ENCODE measurements around the gene AP3S1.
A peak's percentile ranks its signal among the peaks of the same experiment; 100 is the strongest.

The AP3S1 gene

GRCh38 chr5:115847290-115847689 is 5.6 kb downstream of the AP3S1 start:
- H3K9me3 ChIP-seq (ENCODE audit: control insufficient read depth, low read length), result no peaks in the 10 kb centered on the region
- H2AK5ac ChIP-seq (ENCODE audit: low read length, severe bottlenecking), result no peak overlapping the region
- no peak overlapping the region for H2BK12ac ChIP-seq (ENCODE audit: low read length in 2 of 2)
- no peak overlapping the region for H3K14ac ChIP-seq (ENCODE audit: low read length in 2 of 2)
- no peak overlapping the region for H3K4me2 ChIP-seq (ENCODE audit: low read length, poor library complexity, severe bottlenecking)
- peaks cover 3% of the 10 kb centered on the region for H3K79me1 ChIP-seq (replicated peaks; ENCODE audit: low read length, poor library complexity, severe bottlenecking)
- H2BK15ac ChIP-seq (ENCODE audit: low read depth, poor library complexity, severe bottlenecking), result no peak overlapping the region
- H3K27ac ChIP-seq (ENCODE audit: low read length, poor library complexity, severe bottlenecking), result no peak overlapping the region
- no peak overlapping the region for H3K23ac ChIP-seq (ENCODE audit: low read length in 2 of 2)
- H2AFZ ChIP-seq (ENCODE audit: low read depth, low read length), result no peak overlapping the region
- H3K9ac ChIP-seq (ENCODE audit: low read length), result no peak overlapping the region
- DNase-seq, result no peak
- no peaks in the 10 kb centered on the region for H3K27me3 ChIP-seq (ENCODE audit: control insufficient read depth in 1 of 2, insufficient read depth in 1 of 2, low read length in 2 of 2)
- no peak overlapping the region for H2BK120ac ChIP-seq (ENCODE audit: low read depth, low read length)
- no peak overlapping the region for H2BK5ac ChIP-seq (ENCODE audit: low read depth, low read length, poor library complexity, severe bottlenecking)
- peaks cover 2% of the 10 kb centered on the region for H3K4me1 ChIP-seq (ENCODE audit: control insufficient read depth, insufficient read depth, low read depth, low read length)
- no peak overlapping the region for H3K4ac ChIP-seq (ENCODE audit: low read depth in 1 of 2, low read length in 2 of 2)
- no peak overlapping the region for H4K91ac ChIP-seq (ENCODE audit: low read length)
- 97% methylated on average over 3 of the region's 7 CpGs for WGBS
- no peak overlapping the region for H4K8ac ChIP-seq (ENCODE audit: low read length)
- H3K36me3 ChIP-seq (ENCODE audit: control insufficient read depth in 1 of 2, insufficient read depth in 2 of 2, low read depth in 1 of 2, low read length in 2 of 2), result no peaks in the 10 kb centered on the region
- no peak overlapping the region for H3K4me3 ChIP-seq (ENCODE audit: insufficient read depth in 1 of 2, low read depth in 1 of 2, low read length in 2 of 2)
- no peak overlapping the region for H3K18ac ChIP-seq (ENCODE audit: low read depth in 1 of 2, low read length in 2 of 2)

DNA sequence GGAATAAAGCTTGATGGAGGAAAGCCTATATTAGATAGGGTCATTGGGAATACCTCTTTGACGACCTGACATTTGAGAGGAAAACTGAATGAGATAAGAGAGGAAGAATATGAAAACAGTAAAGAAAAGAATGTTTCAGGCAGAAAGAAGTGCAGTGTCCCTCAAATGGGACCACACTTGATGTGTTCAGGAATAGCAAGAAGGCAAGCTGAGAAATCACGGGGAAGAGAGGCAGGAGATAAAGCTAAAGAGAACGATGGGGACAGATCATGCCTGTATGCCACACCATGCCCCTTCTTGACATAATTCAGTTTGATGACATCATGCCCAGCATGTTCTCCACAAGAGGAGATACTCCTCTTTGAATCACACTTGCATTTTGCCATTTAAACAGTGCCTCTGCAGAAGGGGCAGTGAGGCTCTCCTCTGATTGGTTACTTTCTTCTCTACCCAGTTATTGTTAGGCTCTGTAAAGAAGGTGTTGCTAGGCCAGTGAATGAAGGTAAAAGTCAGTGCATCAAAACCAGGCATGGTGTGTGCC is 7.6 kb downstream of the AP3S1 start:
- Histone ChIP-seq H3K36me3 (ENCODE audit: control insufficient read depth in 1 of 2, insufficient read depth in 2 of 2, low read depth in 1 of 2, low read length in 2 of 2) (no peaks in the 10 kb centered on the region), H2BK120ac (ENCODE audit: low read depth, low read length) (no peak overlapping the region), H4K8ac (ENCODE audit: low read length) (no peak overlapping the region), H2BK12ac (ENCODE audit: low read length in 2 of 2) (no peak overlapping the region), H2BK5ac (ENCODE audit: low read depth, low read length, poor library complexity, severe bottlenecking) (no peak overlapping the region), H3K4me3 (ENCODE audit: insufficient read depth in 1 of 2, low read depth in 1 of 2, low read length in 2 of 2) (no peak overlapping the region), H3K79me1 (replicated peaks; ENCODE audit: low read length, poor library complexity, severe bottlenecking) (peaks cover 7% of the 10 kb centered on the region), H3K4me2 (ENCODE audit: low read length, poor library complexity, severe bottlenecking) (no peak overlapping the region), H3K27ac (ENCODE audit: low read length, poor library complexity, severe bottlenecking) (no peak overlapping the region), H3K27me3 (ENCODE audit: control insufficient read depth in 1 of 2, insufficient read depth in 1 of 2, low read length in 2 of 2) (no peaks in the 10 kb centered on the region), H2BK15ac (ENCODE audit: low read depth, poor library complexity, severe bottlenecking) (no peak overlapping the region), H3K9ac (ENCODE audit: low read length) (no peak overlapping the region), H3K4ac (ENCODE audit: low read depth in 1 of 2, low read length in 2 of 2) (no peak overlapping the region), H2AFZ (ENCODE audit: low read depth, low read length) (no peak overlapping the region), H3K4me1 (ENCODE audit: control insufficient read depth, insufficient read depth, low read depth, low read length) (no peaks in the 10 kb centered on the region), H3K14ac (ENCODE audit: low read length in 2 of 2) (no peak overlapping the region), H2AK5ac (ENCODE audit: low read length, severe bottlenecking) (no peak overlapping the region), H3K9me3 (ENCODE audit: control insufficient read depth, low read length) (no peaks in the 10 kb centered on the region), H3K18ac (ENCODE audit: low read depth in 1 of 2, low read length in 2 of 2) (no peak overlapping the region), H3K23ac (ENCODE audit: low read length in 2 of 2) (no peak overlapping the region), H4K91ac (ENCODE audit: low read length) (peak overlapping the region; percentile 41)
- no peak for DNase-seq
- WGBS, result 95% methylated on average over 3 of the region's 3 CpGs

DNA sequence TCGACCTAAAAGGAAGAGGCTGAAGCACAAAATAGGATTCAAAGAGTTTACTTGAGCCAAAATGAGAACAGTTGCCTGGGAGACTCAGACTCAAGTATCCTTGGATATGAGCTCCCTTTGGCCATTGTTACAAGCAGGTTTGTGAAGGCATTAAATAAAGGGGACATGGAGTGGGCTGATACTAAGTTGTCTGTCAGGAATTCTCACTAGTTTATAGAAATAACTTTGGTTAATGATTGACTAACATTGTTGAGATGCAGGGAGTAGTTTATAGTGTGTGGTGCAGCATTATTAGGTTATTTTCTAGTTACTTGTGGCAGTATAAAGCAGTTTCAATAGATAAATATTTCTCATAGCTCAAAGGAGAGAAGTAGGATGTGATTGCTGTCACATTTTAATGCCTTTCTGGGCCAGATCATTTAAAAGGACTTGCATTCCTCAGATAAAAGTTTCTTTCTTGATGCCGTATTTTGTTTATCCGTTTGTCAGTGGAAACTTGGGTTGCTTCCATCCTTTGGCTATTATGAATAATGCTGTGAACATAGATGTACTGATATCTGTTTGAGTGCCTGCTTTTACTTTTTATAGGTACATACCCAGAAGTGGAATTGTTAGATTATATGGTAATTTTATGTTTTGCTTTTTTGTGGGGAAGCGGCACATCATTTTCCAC is 9.1 kb downstream of the AP3S1 start:
- 80% methylated on average over 3 of the region's 4 CpGs for WGBS
- Histone ChIP-seq H2BK5ac (ENCODE audit: low read depth, low read length, poor library complexity, severe bottlenecking) (no peak overlapping the region), H3K9me3 (ENCODE audit: control insufficient read depth, low read length) (no peaks in the 10 kb centered on the region), H3K4me2 (ENCODE audit: low read length, poor library complexity, severe bottlenecking) (peak overlapping the region; percentile 28), H3K36me3 (ENCODE audit: control insufficient read depth in 1 of 2, insufficient read depth in 2 of 2, low read depth in 1 of 2, low read length in 2 of 2) (no peaks in the 10 kb centered on the region), H3K4me1 (ENCODE audit: control insufficient read depth, insufficient read depth, low read depth, low read length) (no peaks in the 10 kb centered on the region), H4K91ac (ENCODE audit: low read length) (no peak overlapping the region), H3K18ac (ENCODE audit: low read depth in 1 of 2, low read length in 2 of 2) (no peak overlapping the region), H2AK5ac (ENCODE audit: low read length, severe bottlenecking) (no peak overlapping the region), H2AFZ (ENCODE audit: low read depth, low read length) (no peak overlapping the region), H3K79me1 (replicated peaks; ENCODE audit: low read length, poor library complexity, severe bottlenecking) (peaks cover 8% of the 10 kb centered on the region), H2BK15ac (ENCODE audit: low read depth, poor library complexity, severe bottlenecking) (no peak overlapping the region), H2BK12ac (ENCODE audit: low read length in 2 of 2) (no peak overlapping the region), H3K4ac (ENCODE audit: low read depth in 1 of 2, low read length in 2 of 2) (no peak overlapping the region), H3K27ac (ENCODE audit: low read length, poor library complexity, severe bottlenecking) (no peak overlapping the region), H3K9ac (ENCODE audit: low read length) (peak overlapping the region; percentile 31), H4K8ac (ENCODE audit: low read length) (no peak overlapping the region), H3K4me3 (ENCODE audit: insufficient read depth in 1 of 2, low read depth in 1 of 2, low read length in 2 of 2) (peak overlapping the region in 1 of 2 experiments; percentile 1), H2BK120ac (ENCODE audit: low read depth, low read length) (no peak overlapping the region), H3K14ac (ENCODE audit: low read length in 2 of 2) (no peak overlapping the region), H3K27me3 (ENCODE audit: control insufficient read depth in 1 of 2, insufficient read depth in 1 of 2, low read length in 2 of 2) (no peaks in the 10 kb centered on the region), H3K23ac (ENCODE audit: low read length in 2 of 2) (no peak overlapping the region)
- peak; percentile 25 for DNase-seq

DNA sequence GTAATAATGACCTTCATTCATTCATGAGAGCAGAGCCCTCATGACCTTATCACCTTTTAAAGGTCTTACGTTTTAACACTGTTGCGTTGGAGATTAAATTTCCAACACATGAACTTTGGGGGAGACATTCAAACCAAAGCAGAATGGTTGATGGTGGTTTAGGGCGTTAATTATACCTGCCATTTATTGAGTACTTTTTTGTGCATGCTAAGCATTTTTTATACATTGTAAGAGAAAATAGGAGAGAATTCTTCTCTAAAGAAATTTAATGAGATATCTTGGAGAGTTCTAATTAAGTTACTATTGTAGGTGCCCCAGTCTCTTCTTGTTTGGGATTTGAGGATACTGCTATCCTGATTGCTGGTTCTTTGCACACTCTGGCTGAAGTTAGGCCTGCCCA is 12.4 kb downstream of the AP3S1 start:
- Histone ChIP-seq H4K8ac (ENCODE audit: low read length) (no peak overlapping the region), H2BK5ac (ENCODE audit: low read depth, low read length, poor library complexity, severe bottlenecking) (no peak overlapping the region), H3K4ac (ENCODE audit: low read depth in 1 of 2, low read length in 2 of 2) (no peak overlapping the region), H2BK120ac (ENCODE audit: low read depth, low read length) (no peak overlapping the region), H3K9me3 (ENCODE audit: control insufficient read depth, low read length) (no peaks in the 10 kb centered on the region), H3K9ac (ENCODE audit: low read length) (no peak overlapping the region), H3K4me1 (ENCODE audit: control insufficient read depth, insufficient read depth, low read depth, low read length) (no peaks in the 10 kb centered on the region), H2AK5ac (ENCODE audit: low read length, severe bottlenecking) (no peak overlapping the region), H3K4me2 (ENCODE audit: low read length, poor library complexity, severe bottlenecking) (no peak overlapping the region), H3K14ac (ENCODE audit: low read length in 2 of 2) (no peak overlapping the region), H3K79me1 (replicated peaks; ENCODE audit: low read length, poor library complexity, severe bottlenecking) (peaks cover 16% of the 10 kb centered on the region), H2BK15ac (ENCODE audit: low read depth, poor library complexity, severe bottlenecking) (no peak overlapping the region), H3K36me3 (ENCODE audit: control insufficient read depth in 1 of 2, insufficient read depth in 2 of 2, low read depth in 1 of 2, low read length in 2 of 2) (no peaks in the 10 kb centered on the region), H3K4me3 (ENCODE audit: insufficient read depth in 1 of 2, low read depth in 1 of 2, low read length in 2 of 2) (no peak overlapping the region), H3K27me3 (ENCODE audit: control insufficient read depth in 1 of 2, insufficient read depth in 1 of 2, low read length in 2 of 2) (no peaks in the 10 kb centered on the region), H4K91ac (ENCODE audit: low read length) (no peak overlapping the region), H3K27ac (ENCODE audit: low read length, poor library complexity, severe bottlenecking) (no peak overlapping the region), H3K23ac (ENCODE audit: low read length in 2 of 2) (no peak overlapping the region), H2BK12ac (ENCODE audit: low read length in 2 of 2) (no peak overlapping the region), H3K18ac (ENCODE audit: low read depth in 1 of 2, low read length in 2 of 2) (no peak overlapping the region), H2AFZ (ENCODE audit: low read depth, low read length) (no peak overlapping the region)
- 100% methylated on average over 2 of the region's 3 CpGs for WGBS
- DNase-seq, result no peak
